Body of pancreas (tissue), 4 donors: ENCODE data around the gene PDCD10.

Experiments used
- CTCF ChIP-seq, 7 experiments: fragments of 450-650 bp in 4 of 7; fragments of 200-600 bp in 3 of 7; sonication (generic) in 3 of 7; IDR thresholded peaks; one replicate each; pipeline ENCODE4 v1.5.1; 2016 to 2019; ENCODE audit warnings: antibody characterized with exemption in 7 of 7
- POLR2A ChIP-seq, 3 donors: fragments of 450-650 bp; IDR thresholded peaks; one replicate each; pipeline ENCODE4 v1.6.1; 2016; ENCODE audit warnings: antibody characterized with exemption in 3 of 3, mild to moderate bottlenecking in 2 of 3

DNA sequence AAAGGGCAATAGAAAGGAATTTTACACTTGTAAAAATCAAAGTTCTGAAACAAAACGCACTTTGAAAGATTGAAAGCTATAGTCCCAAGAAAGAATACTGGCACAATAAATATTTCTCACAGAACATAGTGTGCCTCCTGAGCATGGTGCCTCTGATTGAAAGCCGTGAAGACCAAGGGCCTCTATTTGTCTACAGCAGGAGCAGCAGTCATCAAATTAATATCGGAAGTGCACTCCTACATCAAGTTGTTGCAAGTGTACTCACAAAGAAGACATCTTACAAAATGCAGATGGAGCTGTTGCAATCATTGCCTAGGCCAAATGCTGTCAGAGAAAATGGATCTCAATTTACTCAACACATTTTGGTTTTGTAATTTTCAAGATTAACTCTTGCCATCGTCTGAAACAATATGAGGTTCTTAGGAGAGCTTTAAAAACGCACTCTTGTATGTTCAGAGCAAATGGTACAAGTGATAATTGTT, 71.7 kb downstream of the PDCD10 start:
- TF ChIP-seq POLR2A (IDR thresholded peaks at IDR 0.05) (no peak), CTCF (IDR thresholded peaks at IDR 0.05) (no peak)
